Measurements from ENCODE around the gene ROCK2. TPM values are rescaled to one million over a fixed set of nuclear protein-coding genes. Genes with fewer than 3 reads are reported as not detected.
A peak's percentile ranks its signal among the peaks of the same experiment; 100 is the strongest.

The ROCK2 gene
- total and polyA plus RNA-seq, 2 of the 13 experiments (the other 11 are each of a cell fraction or from before 2014, with no cell fraction given) = 38.1 to 119 TPM

GRCh38 chr2:11375025-11375688 is 30.7 kb upstream of the ROCK2 start:
- Histone ChIP-seq H3K4me1 (ENCODE audit: insufficient read depth, low read length) (peaks cover 100% of the 10 kb centered on the region), H3K27me3 (ENCODE audit: control insufficient read depth in 1 of 2, insufficient read depth in 2 of 2, low read length in 2 of 2) (no peaks in the 10 kb centered on the region), H3K4me2 (ENCODE audit: low read depth, low read length) (peak overlapping the region; percentile 85), H3K27ac (ENCODE audit: extremely low read length, insufficient read depth, low read length) (peak overlapping the region; percentile 49), H4K20me1 (ENCODE audit: insufficient read depth, low read length) (no peaks in the 10 kb centered on the region), H3K9me3 (ENCODE audit: low read length) (no peaks in the 10 kb centered on the region), H3K79me2 (ENCODE audit: insufficient read depth, low read length) (no peaks in the 10 kb centered on the region), H2AFZ (ENCODE audit: low read length) (no peak overlapping the region), H3K36me3 (replicated peaks in 1 of 2; ENCODE audit: control insufficient read depth in 1 of 2, insufficient read depth in 2 of 2, low read length in 2 of 2) (no peaks in the 10 kb centered on the region), H3K4me3 (replicated peaks in 1 of 3; ENCODE audit: insufficient read depth in 1 of 3, low read depth in 2 of 3, low read length in 3 of 3) (peak overlapping the region in 1 of 3 experiments; percentile 72; a peak in 2 of 6 replicates), H3K9ac (ENCODE audit: insufficient read depth, low read depth, low read length) (peak overlapping the region; percentile 63; the same call in 1 of the 2 replicates)
- FAIRE-seq (no peak), DNase-seq (ENCODE audit: low spot score) (no peak), ATAC-seq (no peak)
- in situ Hi-C loops (cut with HindIII; ENCODE audit: extremely low pct_ligation_motif_present, low pct_unique_long_range_greater_than_20kb) = no loop called here
- ChIA-PET CTCF (ENCODE audit: low intra/inter-chr PET ratio, low total read pairs) (no interaction called here), POLR2A (interaction anchor here (1.0 to 7.0 kb wide), 10 partner anchors 10 to 31 kb away, joined by 3 to 174 read pairs (median 18); partner anchors contain the start of gene ROCK2)
- intact Hi-C loops (cut with micrococcal nuclease; ENCODE audit: unreplicated experiment) = loop anchor here (5.0 kb wide), 1 partner anchor 37 kb away; no protein-coding TSS in a partner anchor
- WGBS (ENCODE audit: low lambda C conversion rate) = 94% methylated on average over 15 of the region's 15 CpGs
- BruUV-seq (replicated peaks) = no TSS peak
- no peak for TF ChIP-seq ZNF570 (CRISPR knock-in tag; IDR thresholded peaks at IDR 0.05; ENCODE audit: borderline replicate concordance)
- no peak for TF ChIP-seq ZBTB38 (CRISPR knock-in tag; IDR thresholded peaks at IDR 0.05)
- 0 out of 2 replicates have a peak, but pooled peaks have one; percentile 29 for TF ChIP-seq ZNF777 (CRISPR knock-in tag; IDR thresholded peaks at IDR 0.05)
- no peak for TF ChIP-seq ZNF761 (CRISPR knock-in tag; conservative IDR thresholded peaks at IDR 0.05)
- no peak for TF ChIP-seq NFKBIZ (CRISPR knock-in tag; IDR thresholded peaks at IDR 0.05)
- TF ChIP-seq SNAPC2 (CRISPR knock-in tag; IDR thresholded peaks at IDR 0.05) = no peak
- no peak for TF ChIP-seq ZNF468 (CRISPR knock-in tag; IDR thresholded peaks at IDR 0.05)
- TF ChIP-seq ZNF333 (CRISPR knock-in tag; IDR thresholded peaks at IDR 0.05; ENCODE audit: borderline replicate concordance) = peak; percentile 33; the same call in 1 of the 2 replicates
- no peak for TF ChIP-seq TOPORS (CRISPR knock-in tag; IDR thresholded peaks at IDR 0.05)
- TF ChIP-seq ZNF800 (CRISPR knock-in tag; IDR thresholded peaks at IDR 0.05) = no peak
- 0 out of 2 replicates have a peak, but pooled peaks have one; percentile 13 for TF ChIP-seq NFKB2 (CRISPR knock-in tag; IDR thresholded peaks at IDR 0.05; ENCODE audit: borderline replicate concordance)
- no peak for TF ChIP-seq KIAA2018 (CRISPR knock-in tag; IDR thresholded peaks at IDR 0.05; ENCODE audit: borderline replicate concordance)
- no peak for TF ChIP-seq JDP2 (CRISPR knock-in tag; IDR thresholded peaks at IDR 0.05; ENCODE audit: borderline replicate concordance)
- no peak for TF ChIP-seq CENPX (CRISPR knock-in tag; IDR thresholded peaks at IDR 0.05)
- no peak for TF ChIP-seq ZNF747 (CRISPR knock-in tag; IDR thresholded peaks at IDR 0.05; ENCODE audit: borderline replicate concordance)

Data from HepG2 (cell line).